ENCODE results near the gene TEDDM1. TPM values are rescaled to one million over a fixed set of nuclear protein-coding genes. Genes with fewer than 3 reads are reported as not detected.

The TEDDM1 gene
- polyA plus RNA-seq, 1 experiment, result not detected

GRCh38 chr1:182385885-182386853, 14.3 kb downstream of the TEDDM1 start:
- no peak overlapping the region for H3K4me3 ChIP-seq (ENCODE audit: low read depth, low read length)
- no peak for TF ChIP-seq CTCF (IDR thresholded peaks at IDR 0.05; ENCODE audit: insufficient read depth, low read depth, low read length)
- no peak for DNase-seq (ENCODE audit: low read depth)
- peaks cover 33% of the 10 kb centered on the region for H3K36me3 ChIP-seq (ENCODE audit: control insufficient read depth, insufficient read depth, low read length)
- ChIA-PET CTCF (interaction anchor here (1.9 kb wide), 1 partner anchor 243 kb away, joined by 7 read pairs; no protein-coding TSS in a partner anchor), POLR2A (no interaction called here)
- no peaks in the 10 kb centered on the region for H3K27me3 ChIP-seq (ENCODE audit: control insufficient read depth, insufficient read depth, low read length)

- Histone ChIP-seq H3K4me3 (ENCODE audit: low read depth, low read length) (no peak overlapping the region), H3K27me3 (ENCODE audit: control insufficient read depth, insufficient read depth, low read length) (no peaks in the 10 kb centered on the region), H3K36me3 (ENCODE audit: control insufficient read depth, insufficient read depth, low read length) (peaks cover 33% of the 10 kb centered on the region)
- no peak for TF ChIP-seq CTCF (IDR thresholded peaks at IDR 0.05; ENCODE audit: insufficient read depth, low read depth, low read length)
- ChIA-PET POLR2A (no interaction called here), CTCF (interaction anchor here (1.1 kb wide), 1 partner anchor 299 kb away, joined by 3 read pairs; no protein-coding TSS in a partner anchor)
- no peak for DNase-seq (ENCODE audit: low read depth)
Observed at GRCh38 chr1:182384387-182384960, 16.0 kb downstream of the TEDDM1 start.

- ChIA-PET CTCF (interaction anchor here (1.1 kb wide), 1 partner anchor 299 kb away, joined by 3 read pairs; no protein-coding TSS in a partner anchor), POLR2A (no interaction called here)
Observed at GRCh38 chr1:182383934-182384333, 16.5 kb downstream of the TEDDM1 start.

GRCh38 chr1:182383037-182383661, 17.3 kb downstream of the TEDDM1 start:
- no peaks in the 10 kb centered on the region for H3K27me3 ChIP-seq (ENCODE audit: control insufficient read depth, insufficient read depth, low read length)
- no peak for TF ChIP-seq CTCF (IDR thresholded peaks at IDR 0.05; ENCODE audit: insufficient read depth, low read depth, low read length)
- DNase-seq (ENCODE audit: low read depth), result no peak
- CTCF ChIA-PET, result interaction anchor here (1.1 kb wide), 1 partner anchor 298 kb away, joined by 3 read pairs; no protein-coding TSS in a partner anchor
- H3K36me3 ChIP-seq (ENCODE audit: control insufficient read depth, insufficient read depth, low read length), result peaks cover 31% of the 10 kb centered on the region
- no peak overlapping the region for H3K4me3 ChIP-seq (ENCODE audit: low read depth, low read length)
- POLR2A ChIA-PET, result no interaction called here

More at GRCh38 chr1:182383934-182384333, 16.5 kb downstream of the TEDDM1 start:
- Histone ChIP-seq H3K36me3 (ENCODE audit: control insufficient read depth, insufficient read depth, low read length) (peaks cover 33% of the 10 kb centered on the region), H3K4me3 (ENCODE audit: low read depth, low read length) (no peak overlapping the region), H3K27me3 (ENCODE audit: control insufficient read depth, insufficient read depth, low read length) (no peaks in the 10 kb centered on the region)
- no peak for TF ChIP-seq CTCF (IDR thresholded peaks at IDR 0.05; ENCODE audit: insufficient read depth, low read depth, low read length)
- no peak for DNase-seq (ENCODE audit: low read depth)
